ENCODE data around the gene EPHA1. TPM values are rescaled to one million over a fixed set of nuclear protein-coding genes. Genes with fewer than 3 reads are reported as not detected.

EPHA1 gene
- total and polyA plus RNA-seq, 4 donors: 10.3 to 21.0 (median 11.3) TPM

GRCh38 chr7:143358626-143359025, 50.0 kb downstream of the EPHA1 start:
- no peak overlapping the region for H3K27ac ChIP-seq (ENCODE audit: low read depth in 1 of 2, low read length in 2 of 2)
- no peaks in the 10 kb centered on the region for H3K36me3 ChIP-seq (ENCODE audit: control insufficient read depth in 4 of 4, insufficient read depth in 3 of 4, low read depth in 1 of 4, low read length in 3 of 4)
- TF ChIP-seq NR2F2 (IDR thresholded peaks at IDR 0.05) (no peak), FOXA1 (IDR thresholded peaks at IDR 0.05) (no peak), EGR1 (IDR thresholded peaks at IDR 0.05; ENCODE audit: low read depth in 2 of 2) (no peak), JUND (IDR thresholded peaks at IDR 0.05) (no peak), CTCF (IDR thresholded peaks at IDR 0.05; ENCODE audit: low read depth, low read length, missing input control) (no peak)
- TF ChIP-seq, protein P1, sequence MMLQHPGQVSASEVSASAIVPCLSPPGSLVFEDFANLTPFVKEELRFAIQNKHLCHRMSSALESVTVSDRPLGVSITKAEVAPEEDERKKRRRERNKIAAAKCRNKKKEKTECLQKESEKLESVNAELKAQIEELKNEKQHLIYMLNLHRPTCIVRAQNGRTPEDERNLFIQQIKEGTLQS (IDR thresholded peaks at IDR 0.05): no peak
- H3K27me3 ChIP-seq (ENCODE audit: control insufficient read depth in 4 of 4, insufficient read depth in 4 of 4, low read length in 3 of 4): peaks cover 0 to 6% (median 1%) of the 10 kb centered on the region in 4 donors
- no peak for DNase-seq (ENCODE audit: low spot score)
- H3K4me1 ChIP-seq (ENCODE audit: control insufficient read depth in 4 of 4, insufficient read depth in 4 of 4, low read length in 3 of 4): peaks cover 3 to 9% (median 7%) of the 10 kb centered on the region in 4 donors
- H3K9ac ChIP-seq (ENCODE audit: low read depth in 1 of 2, low read length in 2 of 2): no peak overlapping the region
- H3K9me3 ChIP-seq (ENCODE audit: control insufficient read depth in 4 of 4, low read length in 3 of 4): no peaks in the 10 kb centered on the region
- no peak overlapping the region for H3K4me3 ChIP-seq (ENCODE audit: low read depth in 1 of 3, low read length in 3 of 3)
- 91% methylated on average over 12 of the region's 12 CpGs for WGBS

DNA sequence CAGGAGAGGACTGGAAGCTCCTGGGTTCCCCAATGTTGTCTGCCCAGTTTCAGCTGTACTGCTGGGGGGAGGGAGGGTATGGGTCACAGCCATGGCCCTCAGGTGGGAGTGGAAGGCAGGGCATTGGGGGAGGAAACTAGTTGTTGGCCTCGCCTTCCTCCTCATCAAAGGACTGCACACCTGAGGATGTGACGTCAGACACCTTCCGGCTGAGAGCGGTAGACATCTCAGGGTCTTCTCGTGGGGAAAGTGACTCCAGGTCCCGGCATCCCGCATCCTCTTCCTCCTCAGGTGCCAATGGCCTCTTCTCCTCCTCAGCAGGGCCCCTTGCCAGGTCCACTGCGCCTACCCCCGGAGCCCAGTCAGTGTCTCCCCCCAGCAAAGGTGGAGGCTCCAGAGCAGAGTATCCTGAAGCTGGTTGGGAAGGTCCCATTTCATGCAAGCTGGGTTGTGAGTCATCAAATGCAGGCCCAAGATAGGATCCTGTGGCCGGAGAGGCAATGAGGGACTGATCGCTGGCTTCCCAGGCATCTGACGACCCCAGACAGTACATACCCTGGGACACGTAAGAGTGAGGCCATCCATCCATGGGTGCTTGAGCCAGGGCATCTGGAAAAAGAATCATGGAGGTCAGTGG, 52.1 kb downstream of the EPHA1 start:
- Histone ChIP-seq H3K9me3 (ENCODE audit: control insufficient read depth in 4 of 4, low read length in 3 of 4) (no peaks in the 10 kb centered on the region), H3K27me3 (ENCODE audit: control insufficient read depth in 4 of 4, insufficient read depth in 4 of 4, low read length in 3 of 4) (no peaks in the 10 kb centered on the region), H3K9ac (ENCODE audit: low read depth in 1 of 2, low read length in 2 of 2) (no peak overlapping the region), H3K36me3 (ENCODE audit: control insufficient read depth in 4 of 4, insufficient read depth in 3 of 4, low read depth in 1 of 4, low read length in 3 of 4) (no peaks in the 10 kb centered on the region), H3K27ac (ENCODE audit: low read depth in 1 of 2, low read length in 2 of 2) (no peak overlapping the region), H3K4me3 (ENCODE audit: low read depth in 1 of 3, low read length in 3 of 3) (no peak overlapping the region), H3K4me1 (ENCODE audit: control insufficient read depth in 4 of 4, insufficient read depth in 4 of 4, low read length in 3 of 4) (peaks cover 6 to 12% (median 9%) of the 10 kb centered on the region in 4 donors)
- TF ChIP-seq GABPA (IDR thresholded peaks at IDR 0.05 in 1 of 2, conservative IDR thresholded peaks at IDR 0.05 in 1 of 2): no peak
- TF ChIP-seq FOXA2 (IDR thresholded peaks at IDR 0.05): no peak
- TF ChIP-seq YY1 (IDR thresholded peaks at IDR 0.05): no peak
- no peak for TF ChIP-seq JUND (IDR thresholded peaks at IDR 0.05)
- TF ChIP-seq RAD21 (IDR thresholded peaks at IDR 0.05): no peak
- TF ChIP-seq SP1 (IDR thresholded peaks at IDR 0.05): no peak
- no peak for TF ChIP-seq CTCF (IDR thresholded peaks at IDR 0.05; ENCODE audit: low read depth, low read length, missing input control)
- TF ChIP-seq NR2F2 (IDR thresholded peaks at IDR 0.05): no peak
- no peak for TF ChIP-seq MAX (IDR thresholded peaks at IDR 0.05)
- TF ChIP-seq, protein P2, sequence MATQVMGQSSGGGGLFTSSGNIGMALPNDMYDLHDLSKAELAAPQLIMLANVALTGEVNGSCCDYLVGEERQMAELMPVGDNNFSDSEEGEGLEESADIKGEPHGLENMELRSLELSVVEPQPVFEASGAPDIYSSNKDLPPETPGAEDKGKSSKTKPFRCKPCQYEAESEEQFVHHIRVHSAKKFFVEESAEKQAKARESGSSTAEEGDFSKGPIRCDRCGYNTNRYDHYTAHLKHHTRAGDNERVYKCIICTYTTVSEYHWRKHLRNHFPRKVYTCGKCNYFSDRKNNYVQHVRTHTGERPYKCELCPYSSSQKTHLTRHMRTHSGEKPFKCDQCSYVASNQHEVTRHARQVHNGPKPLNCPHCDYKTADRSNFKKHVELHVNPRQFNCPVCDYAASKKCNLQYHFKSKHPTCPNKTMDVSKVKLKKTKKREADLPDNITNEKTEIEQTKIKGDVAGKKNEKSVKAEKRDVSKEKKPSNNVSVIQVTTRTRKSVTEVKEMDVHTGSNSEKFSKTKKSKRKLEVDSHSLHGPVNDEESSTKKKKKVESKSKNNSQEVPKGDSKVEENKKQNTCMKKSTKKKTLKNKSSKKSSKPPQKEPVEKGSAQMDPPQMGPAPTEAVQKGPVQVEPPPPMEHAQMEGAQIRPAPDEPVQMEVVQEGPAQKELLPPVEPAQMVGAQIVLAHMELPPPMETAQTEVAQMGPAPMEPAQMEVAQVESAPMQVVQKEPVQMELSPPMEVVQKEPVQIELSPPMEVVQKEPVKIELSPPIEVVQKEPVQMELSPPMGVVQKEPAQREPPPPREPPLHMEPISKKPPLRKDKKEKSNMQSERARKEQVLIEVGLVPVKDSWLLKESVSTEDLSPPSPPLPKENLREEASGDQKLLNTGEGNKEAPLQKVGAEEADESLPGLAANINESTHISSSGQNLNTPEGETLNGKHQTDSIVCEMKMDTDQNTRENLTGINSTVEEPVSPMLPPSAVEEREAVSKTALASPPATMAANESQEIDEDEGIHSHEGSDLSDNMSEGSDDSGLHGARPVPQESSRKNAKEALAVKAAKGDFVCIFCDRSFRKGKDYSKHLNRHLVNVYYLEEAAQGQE (IDR thresholded peaks at IDR 0.05): no peak
- TF ChIP-seq EGR1 (IDR thresholded peaks at IDR 0.05; ENCODE audit: low read depth in 2 of 2): no peak
- TF ChIP-seq HNF4A (conservative IDR thresholded peaks at IDR 0.05): no peak
- TF ChIP-seq TAF1 (conservative IDR thresholded peaks at IDR 0.05): no peak
- TF ChIP-seq, protein P1 (IDR thresholded peaks at IDR 0.05): no peak
- TF ChIP-seq RXRA (IDR thresholded peaks at IDR 0.05): no peak
- TF ChIP-seq ZBTB33 (IDR thresholded peaks at IDR 0.05): no peak
- no peak for DNase-seq (ENCODE audit: low spot score)
- 97% methylated on average over 13 of the region's 13 CpGs for WGBS
